RPMI7951 (cell line): Measurements from ENCODE around the gene PGGT1B. TPM values are rescaled to one million over a fixed set of nuclear protein-coding genes. Genes with fewer than 3 reads are reported as not detected.

Experiments
- DNase-seq: peaks from one replicate; pipeline ENCODE4 v3.0.0-alpha.2; 2012; ENCODE audit warnings: low read depth
- total RNA-seq: library from RNA; depleted of rRNA; stranded (reverse); fragments of >200 nt; shearing (Covaris generic); gene quantifications from 2 replicates; pipeline ENCODE4 v1.2.3, GENCODE V29; 2014; rRNA removed

Gene PGGT1B
- 4.4 and 9.0 TPM in 2 replicates for total RNA-seq

- peak; percentile 65 for DNase-seq
These were observed at the start of gene PGGT1B for GRCh38 chr5:115262321-115263077. PGGT1B (minus strand) TSS chr5:115262877; CDS start chr5:115262851, 26 bp downstream.

- DNase-seq: peak; percentile 44
These were observed 47.2 kb upstream of the PGGT1B start for GRCh38 chr5:115309751-115310370.

- no peak for DNase-seq
These were observed 46.1 kb upstream of the PGGT1B start for GRCh38 chr5:115308815-115309214.

- no peak for DNase-seq
These were observed 43.4 kb upstream of the PGGT1B start for GRCh38 chr5:115306011-115306536.

- no peak for DNase-seq
These were observed 41.8 kb upstream of the PGGT1B start for GRCh38 chr5:115304496-115304895.

- DNase-seq: no peak
These were observed 36.1 kb upstream of the PGGT1B start for GRCh38 chr5:115298811-115299210.

- DNase-seq: peak; percentile 25
These were observed 34.4 kb upstream of the PGGT1B start for GRCh38 chr5:115297031-115297430.

- DNase-seq: peak; percentile 73
These were observed 33.7 kb upstream of the PGGT1B start, which contains the start of gene CCDC112 for GRCh38 chr5:115296124-115297022. CCDC112 (minus strand) TSS chr5:115296654; CDS start chr5:115296543, 111 bp downstream.

- no peak for DNase-seq
These were observed 33.1 kb upstream of the PGGT1B start for GRCh38 chr5:115295777-115296123.

GRCh38 chr5:115291397-115291796, 28.7 kb upstream of the PGGT1B start:
- DNase-seq: no peak

GRCh38 chr5:115289104-115289503, 26.4 kb upstream of the PGGT1B start:
- DNase-seq: no peak

GRCh38 chr5:115284021-115284420, 21.3 kb upstream of the PGGT1B start:
- DNase-seq: no peak

GRCh38 chr5:115282131-115282530, 19.5 kb upstream of the PGGT1B start:
- no peak for DNase-seq

- no peak for DNase-seq
These were observed 11.9 kb upstream of the PGGT1B start for GRCh38 chr5:115274584-115274983.

GRCh38 chr5:115272297-115272958, 9.8 kb upstream of the PGGT1B start:
- no peak for DNase-seq

GRCh38 chr5:115271295-115272050, 8.8 kb upstream of the PGGT1B start:
- no peak for DNase-seq

- no peak for DNase-seq
These were observed 4.9 kb upstream of the PGGT1B start for GRCh38 chr5:115267617-115268016.

- no peak for DNase-seq
These were observed 2.5 kb upstream of the PGGT1B start for GRCh38 chr5:115265220-115265619.

GRCh38 chr5:115264786-115265185, 2.1 kb upstream of the PGGT1B start:
- no peak for DNase-seq

GRCh38 chr5:115263078-115263380, 352 bp upstream of the PGGT1B start:
- DNase-seq: no peak

- no peak for DNase-seq
These were observed 711 bp downstream of the PGGT1B start for GRCh38 chr5:115262011-115262320.
